Gastrocnemius medialis (tissue), 4 donors: ENCODE measurements around the gene CD28. TPM values are rescaled to one million over a fixed set of nuclear protein-coding genes. Genes with fewer than 3 reads are reported as not detected.
"Not testable (repeated sequence)": the region's sequence is repeated elsewhere in the genome, so short reads cannot be mapped to it uniquely, and the experiment has no call there.

ENCODE experiments used
- ATAC-seq, 2 donors: fragments of 150-250 bp; one replicate each; pipeline ENCODE4 v1.9.1; 2016
- DNase-seq, 2 donors: peaks; one replicate each; pipeline ENCODE4 v3.0.0-alpha.2; 2019
- H3K27ac ChIP-seq, 4 donors: fragments of 200-600 bp; sonication (generic); 1 replicate in 1 of 4; 2 replicates in 3 of 4; pipeline ENCODE4 v1.5.1; 2016 to 2018; ENCODE audit warnings: mild to moderate bottlenecking in 2 of 4, moderate library complexity in 1 of 4
- H3K27me3 ChIP-seq, 3 donors: fragments of 200-600 bp; sonication (generic) in 2 of 3; 1 replicate in 1 of 3; 2 replicates in 2 of 3; pipeline versions ENCODE4 v1.5.1 to v1.6.0; 2016 to 2019; ENCODE audit warnings: mild to moderate bottlenecking in 1 of 3, moderate library complexity in 1 of 3
- H3K36me3 ChIP-seq, 2 donors: fragments of 200-600 bp; sonication (generic) in 1 of 2; one replicate each; pipeline ENCODE4 v1.5.1; 2017 to 2018
- H3K4me1 ChIP-seq, 2 donors: fragments of 200-600 bp; sonication (generic) in 1 of 2; one replicate each; pipeline ENCODE4 v1.5.1; 2016 to 2017; ENCODE audit warnings: mild to moderate bottlenecking in 2 of 2
- H3K4me3 ChIP-seq, 4 donors: fragments of 200-600 bp; sonication (generic) in 3 of 4; 1 replicate in 1 of 4; 2 replicates in 3 of 4; pipeline ENCODE4 v1.5.1; 2016 to 2019; ENCODE audit warnings: mild to moderate bottlenecking in 2 of 4
- H3K9me3 ChIP-seq, 3 donors: fragments of 200-600 bp; sonication (generic) in 2 of 3; 1 replicate in 1 of 3; 2 replicates in 2 of 3; pipeline ENCODE4 v1.5.1; 2016 to 2019
- POLR2A ChIP-seq, 2 donors: fragments of 450-650 bp; IDR thresholded peaks; one replicate each; pipeline ENCODE4 v1.6.1; 2017; ENCODE audit warnings: antibody characterized with exemption in 2 of 2, mild to moderate bottlenecking in 2 of 2, moderate library complexity in 2 of 2
- in situ Hi-C, 4 donors: fragments of 200-750 bp; cut with MboI; loops; one replicate each; pipeline versions ENCODE4 v1.15.0 to v1.8.0; 2017; ENCODE audit warnings: low sequenced_read_pairs in 4 of 4
- intact Hi-C: fragments of 100-400 bp; cut with DNase I; formaldehyde crosslinking; loops from one replicate; pipeline ENCODE4 v1.15.1; 2023; ENCODE audit warnings: low total_unique reads
- total RNA-seq, 4 donors: library from RNA; depleted of rRNA; stranded (reverse); fragments of >200 nt; gene quantifications; one replicate each; pipeline versions ENCODE4 v1.1.0 to v1.2.3, GENCODE V29; 2016
- TF ChIP-seq, protein P1 (sequence below), 5 experiments: fragments of 450-650 bp in 3 of 5; fragments of 200-600 bp in 2 of 5; sonication (generic) in 2 of 5; IDR thresholded peaks in 4 of 5; conservative IDR thresholded peaks in 1 of 5; 1 replicate in 4 of 5; 2 replicates in 1 of 5; pipeline ENCODE4 v1.5.1; 2016 to 2019; ENCODE audit warnings: antibody characterized with exemption in 5 of 5, mild to moderate bottlenecking in 3 of 5, moderate library complexity in 3 of 5

The CD28 gene
- total RNA-seq, 4 donors from 2014 or later, result 0.07 to 0.31 (median 0.09) TPM; not detected in 1

DNA sequence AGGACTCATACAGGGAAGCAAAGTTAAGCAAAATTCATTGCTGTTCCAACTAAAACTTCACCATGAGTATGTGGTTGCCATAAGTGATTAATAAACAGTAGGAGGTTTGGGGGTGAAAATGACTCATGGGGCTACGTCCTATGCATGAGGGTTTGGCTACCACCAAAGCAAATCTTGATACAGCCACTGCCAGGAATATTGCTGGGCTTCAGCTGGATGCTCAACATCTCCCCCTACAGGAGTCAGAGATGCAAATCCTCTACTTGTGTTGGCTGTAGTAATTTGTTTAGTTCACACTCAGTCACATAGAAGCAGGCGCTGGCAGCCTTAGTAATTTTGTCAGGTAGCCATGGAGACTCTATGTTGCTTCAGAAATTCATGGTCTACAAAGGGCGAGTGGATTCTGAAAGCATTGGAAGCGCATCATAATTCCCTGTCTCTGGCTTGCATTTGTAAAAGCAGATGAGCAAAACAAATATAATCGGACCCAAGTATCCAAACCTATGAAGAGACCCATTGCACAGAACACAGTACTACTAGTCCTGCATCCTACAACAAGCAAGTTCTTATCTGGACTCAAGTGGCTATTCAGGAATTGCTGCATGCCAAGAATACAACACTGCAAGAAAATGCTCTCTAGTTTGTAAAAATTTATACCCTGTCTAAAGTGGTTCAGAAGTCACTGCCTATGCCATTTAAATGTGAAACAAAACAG is 76.0 kb downstream of the CD28 start:
- Histone ChIP-seq H3K9me3 (no peaks in the 10 kb centered on the region), H3K4me1 (peaks cover 0 to 20% of the 10 kb centered on the region in 2 donors), H3K4me3 (no peak overlapping the region), H3K27ac (no peak overlapping the region), H3K36me3 (no peaks in the 10 kb centered on the region), H3K27me3 (no peaks in the 10 kb centered on the region)
- TF ChIP-seq, protein P1, sequence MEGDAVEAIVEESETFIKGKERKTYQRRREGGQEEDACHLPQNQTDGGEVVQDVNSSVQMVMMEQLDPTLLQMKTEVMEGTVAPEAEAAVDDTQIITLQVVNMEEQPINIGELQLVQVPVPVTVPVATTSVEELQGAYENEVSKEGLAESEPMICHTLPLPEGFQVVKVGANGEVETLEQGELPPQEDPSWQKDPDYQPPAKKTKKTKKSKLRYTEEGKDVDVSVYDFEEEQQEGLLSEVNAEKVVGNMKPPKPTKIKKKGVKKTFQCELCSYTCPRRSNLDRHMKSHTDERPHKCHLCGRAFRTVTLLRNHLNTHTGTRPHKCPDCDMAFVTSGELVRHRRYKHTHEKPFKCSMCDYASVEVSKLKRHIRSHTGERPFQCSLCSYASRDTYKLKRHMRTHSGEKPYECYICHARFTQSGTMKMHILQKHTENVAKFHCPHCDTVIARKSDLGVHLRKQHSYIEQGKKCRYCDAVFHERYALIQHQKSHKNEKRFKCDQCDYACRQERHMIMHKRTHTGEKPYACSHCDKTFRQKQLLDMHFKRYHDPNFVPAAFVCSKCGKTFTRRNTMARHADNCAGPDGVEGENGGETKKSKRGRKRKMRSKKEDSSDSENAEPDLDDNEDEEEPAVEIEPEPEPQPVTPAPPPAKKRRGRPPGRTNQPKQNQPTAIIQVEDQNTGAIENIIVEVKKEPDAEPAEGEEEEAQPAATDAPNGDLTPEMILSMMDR (IDR thresholded peaks at IDR 0.05 in 4 of 5, conservative IDR thresholded peaks at IDR 0.05 in 1 of 5), result peak; percentile 15 to 63 (median 38)
- no peak for TF ChIP-seq POLR2A (IDR thresholded peaks at IDR 0.05)
- in situ Hi-C loops, result no loop called here
- ATAC-seq (peak; percentile 44 to 83), DNase-seq (peak in 1 of 2 donors; percentile 17)
- intact Hi-C loops, result no loop called here

DNA sequence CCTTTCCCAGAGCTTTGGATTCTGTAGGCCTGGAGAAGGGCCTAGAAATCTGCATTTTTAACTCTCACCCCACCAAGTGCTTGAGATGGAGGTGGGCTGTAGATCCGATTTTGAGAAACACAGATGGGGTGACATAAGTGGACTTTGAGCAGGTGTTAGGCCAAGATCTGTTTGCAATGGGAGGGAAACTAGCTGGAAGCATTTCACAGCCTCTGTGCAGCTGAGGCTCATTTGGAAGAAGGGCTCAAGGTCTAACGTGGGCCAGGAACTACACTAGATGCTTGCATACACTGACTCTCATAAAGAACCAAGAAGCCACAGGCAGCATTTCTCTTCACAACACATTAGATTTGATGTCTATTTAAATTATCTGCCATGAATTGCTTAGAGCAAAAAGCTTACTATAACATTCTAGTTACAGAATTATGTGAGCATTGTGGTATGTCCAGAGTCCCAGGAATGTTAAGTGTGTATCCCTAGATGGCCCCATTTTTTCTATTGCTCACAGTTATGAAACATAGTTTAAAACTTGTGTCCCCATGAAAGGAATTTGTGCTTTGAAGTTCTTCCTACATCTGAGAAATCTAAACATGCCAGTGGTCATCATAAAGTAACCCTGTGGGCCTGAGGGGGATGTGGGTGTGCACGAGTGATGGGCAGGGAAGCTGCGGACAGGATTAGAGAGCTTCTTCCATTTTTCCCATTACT is 77.2 kb downstream of the CD28 start:
- in situ Hi-C loops, result no loop called here
- intact Hi-C loops, result no loop called here
- Histone ChIP-seq H3K27me3 (no peaks in the 10 kb centered on the region), H3K4me3 (no peak overlapping the region), H3K9me3 (no peaks in the 10 kb centered on the region), H3K4me1 (peaks cover 0 to 23% of the 10 kb centered on the region in 2 donors), H3K27ac (no peak overlapping the region), H3K36me3 (no peaks in the 10 kb centered on the region)
- no peak for DNase-seq
- no peak for ATAC-seq
- TF ChIP-seq POLR2A (IDR thresholded peaks at IDR 0.05), result no peak
- TF ChIP-seq, protein P1 (IDR thresholded peaks at IDR 0.05 in 4 of 5, conservative IDR thresholded peaks at IDR 0.05 in 1 of 5), result no peak

DNA sequence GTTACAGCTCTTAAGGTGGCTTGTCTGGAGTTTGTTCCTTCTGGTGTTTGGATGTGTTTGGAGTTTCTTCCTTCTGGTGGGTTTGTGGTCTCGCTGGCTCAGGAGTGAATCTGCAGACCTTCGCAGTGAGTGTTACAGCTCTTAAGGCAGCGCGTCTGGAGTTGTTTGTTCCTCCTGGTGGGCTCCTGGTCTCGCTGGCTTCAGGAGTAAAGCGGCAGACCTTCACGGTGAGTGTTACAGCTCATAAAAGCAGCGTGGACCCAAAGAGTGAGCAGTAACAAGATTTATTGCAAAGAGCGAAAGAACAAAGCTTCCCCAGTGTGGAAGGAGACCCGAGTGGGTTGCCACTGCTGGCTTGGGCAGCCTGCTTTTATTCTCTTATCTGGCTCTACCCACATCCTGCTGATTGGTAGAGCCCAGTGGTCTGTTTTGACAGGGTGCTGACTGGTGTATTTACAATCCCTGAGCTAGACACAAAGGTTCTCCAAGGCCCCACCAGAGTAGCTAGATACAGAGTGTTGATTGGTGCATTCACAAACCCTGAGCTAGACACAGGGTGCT is 78.4 kb downstream of the CD28 start:
- peaks cover 0 to 29% of the 10 kb centered on the region in 2 donors for H3K4me1 ChIP-seq
- H3K36me3 ChIP-seq, intact Hi-C loops, DNase-seq, in situ Hi-C loops, H3K27me3 ChIP-seq, ATAC-seq, H3K9me3 ChIP-seq, H3K27ac ChIP-seq, H3K4me3 ChIP-seq: not testable (repeated sequence)

DNA sequence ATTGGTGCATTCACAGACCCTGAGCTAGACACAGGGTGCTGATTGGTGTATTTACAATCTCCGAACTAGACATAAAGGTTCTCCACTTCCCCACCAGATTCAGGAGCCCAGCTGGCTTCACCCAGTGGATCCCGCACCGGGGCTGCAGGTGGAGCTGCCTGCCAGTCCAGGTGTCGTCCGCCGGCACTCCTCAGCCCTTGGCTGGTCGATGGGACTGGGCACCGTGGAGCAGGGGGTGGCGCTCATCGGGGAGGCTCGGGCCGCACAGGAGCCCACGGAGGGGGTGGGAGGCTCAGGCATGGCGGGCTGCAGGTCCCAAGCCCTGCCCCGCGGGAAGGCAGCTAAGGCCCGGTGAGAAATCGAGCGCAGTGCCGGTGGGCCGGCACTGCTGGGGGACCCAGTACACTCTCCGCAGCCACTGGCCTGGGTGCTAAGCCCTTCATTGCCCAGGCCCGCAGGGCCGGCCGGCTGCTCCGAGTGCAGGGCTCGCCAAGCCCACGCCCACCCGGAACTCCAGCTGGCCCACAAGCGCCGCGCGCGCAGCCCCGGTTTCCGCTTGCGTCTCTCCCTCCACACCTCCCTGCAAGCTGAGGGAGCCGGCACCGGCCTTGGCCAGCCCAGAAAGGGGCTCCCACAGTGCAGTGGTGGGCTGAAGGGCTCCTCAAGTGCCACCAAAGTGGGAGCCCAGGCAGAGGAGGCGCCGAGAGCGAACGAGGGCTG is 79.1 kb downstream of the CD28 start:
- H3K4me1 ChIP-seq, result peaks cover 0 to 29% of the 10 kb centered on the region in 2 donors
- H3K27me3 ChIP-seq, in situ Hi-C loops, ATAC-seq, DNase-seq, H3K4me3 ChIP-seq, intact Hi-C loops, H3K9me3 ChIP-seq, H3K36me3 ChIP-seq: not testable (repeated sequence)
- peak overlapping the region in 1 of 4 donors; percentile 38 for H3K27ac ChIP-seq

DNA sequence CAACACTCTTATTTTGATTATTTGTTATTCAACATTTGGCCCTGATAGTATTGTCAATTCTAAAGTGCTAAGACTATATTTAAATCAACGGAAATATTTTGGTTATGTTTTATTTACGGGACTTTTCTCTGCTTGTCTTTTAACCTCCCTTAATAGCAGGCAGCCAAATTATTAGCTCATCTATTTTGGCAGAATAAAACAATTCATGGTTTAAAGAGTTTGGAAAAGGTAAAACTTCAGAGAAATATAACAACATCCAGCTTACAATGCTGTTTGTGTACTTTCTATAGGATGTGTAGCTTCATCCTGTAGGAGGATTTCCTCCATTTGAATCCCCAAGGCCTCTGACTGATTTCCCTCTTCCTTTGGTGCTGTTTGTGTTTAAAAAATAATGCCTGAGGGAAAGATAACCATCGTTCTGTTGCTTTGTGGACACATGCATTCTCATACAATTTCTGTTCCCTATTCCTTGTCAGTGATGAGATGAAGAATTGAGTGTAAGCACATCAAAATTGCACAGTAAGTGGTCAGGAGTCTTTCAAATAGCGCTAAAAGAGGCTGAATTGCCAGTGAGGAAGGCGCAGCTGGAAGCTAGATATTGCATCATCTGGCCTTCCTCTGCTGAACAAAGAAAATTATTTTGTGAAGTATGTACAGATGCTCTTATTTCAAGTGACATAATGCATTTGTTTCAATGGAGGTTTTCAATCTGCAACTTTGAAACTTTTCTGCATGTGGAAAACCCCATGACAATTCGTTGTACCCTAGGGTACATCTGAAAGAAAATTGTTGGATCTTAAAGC is 80.3 kb downstream of the CD28 start:
- ATAC-seq (peak; percentile 64 to 77), DNase-seq (peak; percentile 26 to 49)
- intact Hi-C loops, result no loop called here
- Histone ChIP-seq H3K9me3 (no peaks in the 10 kb centered on the region), H3K27me3 (no peaks in the 10 kb centered on the region), H3K4me1 (peaks cover 0 to 29% of the 10 kb centered on the region in 2 donors), H3K27ac (peak overlapping the region in 3 of 4 donors; percentile 28 to 38 (median 28)), H3K36me3 (no peaks in the 10 kb centered on the region), H3K4me3 (no peak overlapping the region)
- TF ChIP-seq, protein P1 (IDR thresholded peaks at IDR 0.05 in 4 of 5, conservative IDR thresholded peaks at IDR 0.05 in 1 of 5), result no peak
- no peak for TF ChIP-seq POLR2A (IDR thresholded peaks at IDR 0.05)
- in situ Hi-C loops, result no loop called here
